HEK293 (cell line): ENCODE data around the gene GDPD5.

Experiments
- CTCF ChIA-PET: fragments of 350-600 bp; formaldehyde crosslinking; extraction: SDS; loops from one replicate; lab custom pipeline; 2021; ENCODE audit warnings: antibody characterized with exemption; lab: Yijun Ruan, JAX
- POLR2A ChIA-PET: fragments of 300-600 bp; formaldehyde crosslinking; extraction: SDS; loops from one replicate; lab custom pipeline; 2020; ENCODE audit warnings: antibody characterized with exemption, inconsistent platforms; lab: Yijun Ruan, JAX
- H3K27ac ChIP-seq: fragments of 200-500 bp; sonication (Bioruptor generic); 2 replicates; pipeline ENCODE4 v1.5.1; 2014; ENCODE audit warnings: low read depth, low read length, control low read depth, inconsistent platforms; ENCODE audit errors: extremely low read depth
- H3K36me3 ChIP-seq, 2 experiments: fragments of 200-500 bp in 1 of 2; sonication (Bioruptor generic) in 1 of 2; 1 replicate in 1 of 2; 2 replicates in 1 of 2; pipeline ENCODE4 v1.5.1; 2014 to 2017; ENCODE audit warnings: inconsistent platforms in 2 of 2, low read length in 2 of 2; ENCODE audit not compliant: control insufficient read depth in 2 of 2, insufficient read depth in 1 of 2
- H3K4me1 ChIP-seq: fragments of 200-500 bp; sonication (Bioruptor generic); 2 replicates; pipeline ENCODE4 v1.5.1; 2014; ENCODE audit warnings: mild to moderate bottlenecking, low read length, inconsistent platforms; ENCODE audit not compliant: control insufficient read depth, insufficient read depth
- H3K4me3 ChIP-seq: 2 replicates; pipeline ENCODE4 v1.5.1; 2011; ENCODE audit warnings: low read depth, mild to moderate bottlenecking, control low read depth, low read length, moderate library complexity
- H3K9me3 ChIP-seq: fragments of 200-500 bp; sonication (Bioruptor generic); 2 replicates; pipeline ENCODE4 v1.5.1; 2014; ENCODE audit warnings: low read depth, low read length, inconsistent platforms; ENCODE audit not compliant: control insufficient read depth, insufficient read depth
- GLI2 ChIP-seq: fragments of 450-650 bp; formaldehyde crosslinking; IDR thresholded peaks from 2 replicates; pipeline ENCODE4; 2017; ENCODE audit warnings: missing biosample characterization, missing genetic modification characterization, low read depth, borderline replicate concordance
- GLIS1 ChIP-seq: fragments of 450-650 bp; formaldehyde crosslinking; IDR thresholded peaks from 2 replicates; pipeline ENCODE4 v1.5.1; 2016; ENCODE audit warnings: missing biosample characterization, missing genetic modification characterization
- INSM2 ChIP-seq: fragments of 450-650 bp; formaldehyde crosslinking; IDR thresholded peaks from 2 replicates; pipeline ENCODE4 v1.5.1; 2016; ENCODE audit warnings: missing biosample characterization, missing genetic modification characterization
- RBAK ChIP-seq: fragments of 450-650 bp; formaldehyde crosslinking; IDR thresholded peaks from 2 replicates; pipeline ENCODE4 v1.5.1; 2016; ENCODE audit warnings: missing biosample characterization, missing genetic modification characterization
- REST ChIP-seq: fragments of 450-650 bp; formaldehyde crosslinking; IDR thresholded peaks from 2 replicates; pipeline ENCODE4 v1.5.1; 2016; ENCODE audit warnings: missing biosample characterization, missing genetic modification characterization
- SP7 ChIP-seq: fragments of 450-650 bp; formaldehyde crosslinking; IDR thresholded peaks from 2 replicates; pipeline ENCODE4 v1.5.1; 2016; ENCODE audit warnings: missing biosample characterization, missing genetic modification characterization
- YY1 ChIP-seq: fragments of 450-650 bp; formaldehyde crosslinking; IDR thresholded peaks from 2 replicates; pipeline ENCODE4 v1.5.1; 2018; ENCODE audit warnings: missing biosample characterization, missing genetic modification characterization
- ZBTB10 ChIP-seq: fragments of 450-650 bp; formaldehyde crosslinking; IDR thresholded peaks from 2 replicates; pipeline ENCODE4 v1.5.1; 2016; ENCODE audit warnings: missing biosample characterization, missing genetic modification characterization
- ZBTB20 ChIP-seq: fragments of 450-650 bp; formaldehyde crosslinking; IDR thresholded peaks from 2 replicates; pipeline ENCODE4 v1.5.1; 2016; ENCODE audit warnings: missing biosample characterization, missing genetic modification characterization
- ZBTB21 ChIP-seq: fragments of 450-650 bp; formaldehyde crosslinking; IDR thresholded peaks from 2 replicates; pipeline ENCODE4 v1.5.1; 2017; ENCODE audit warnings: missing biosample characterization, missing genetic modification characterization
- ZFP69B ChIP-seq: fragments of 450-650 bp; formaldehyde crosslinking; IDR thresholded peaks from 2 replicates; pipeline ENCODE4 v1.5.1; 2016; ENCODE audit warnings: missing biosample characterization, missing genetic modification characterization
- ZNF133 ChIP-seq: fragments of 450-650 bp; formaldehyde crosslinking; IDR thresholded peaks from 2 replicates; pipeline ENCODE4 v1.5.1; 2016; ENCODE audit warnings: missing biosample characterization, missing genetic modification characterization
- ZNF175 ChIP-seq: fragments of 450-650 bp; formaldehyde crosslinking; IDR thresholded peaks from 2 replicates; pipeline ENCODE4 v1.5.1; 2016; ENCODE audit warnings: missing biosample characterization, missing genetic modification characterization
- ZNF202 ChIP-seq: fragments of 450-650 bp; formaldehyde crosslinking; IDR thresholded peaks from 2 replicates; pipeline ENCODE4 v1.5.1; 2016; ENCODE audit warnings: missing biosample characterization, missing genetic modification characterization, borderline replicate concordance
- ZNF24 ChIP-seq: fragments of 450-650 bp; formaldehyde crosslinking; IDR thresholded peaks from 2 replicates; pipeline ENCODE4 v1.5.1; 2016; ENCODE audit warnings: missing biosample characterization, missing genetic modification characterization
- ZNF366 ChIP-seq: fragments of 450-650 bp; formaldehyde crosslinking; conservative IDR thresholded peaks from 2 replicates; pipeline ENCODE4 v1.5.1; 2016; ENCODE audit warnings: missing biosample characterization, missing genetic modification characterization
- ZNF544 ChIP-seq: fragments of 450-650 bp; formaldehyde crosslinking; IDR thresholded peaks from 2 replicates; pipeline ENCODE4 v1.5.0; 2017; ENCODE audit warnings: missing biosample characterization, missing genetic modification characterization
- ZNF701 ChIP-seq: fragments of 450-650 bp; formaldehyde crosslinking; IDR thresholded peaks from 2 replicates; pipeline ENCODE4 v1.5.1; 2016; ENCODE audit warnings: missing biosample characterization, missing genetic modification characterization
- ZSCAN16 ChIP-seq: fragments of 450-650 bp; formaldehyde crosslinking; IDR thresholded peaks from 2 replicates; pipeline ENCODE4 v1.5.1; 2016; ENCODE audit warnings: missing biosample characterization, missing genetic modification characterization
- ZXDB ChIP-seq: fragments of 450-650 bp; formaldehyde crosslinking; IDR thresholded peaks from 2 replicates; pipeline ENCODE4 v1.5.1; 2016; ENCODE audit warnings: missing biosample characterization, missing genetic modification characterization
- TF ChIP-seq, protein P1 (sequence below): fragments of 450-650 bp; formaldehyde crosslinking; IDR thresholded peaks from 2 replicates; pipeline ENCODE4 v1.5.1; 2016; ENCODE audit warnings: missing biosample characterization, missing genetic modification characterization
- TF ChIP-seq, protein P2 (sequence below): fragments of 450-650 bp; formaldehyde crosslinking; IDR thresholded peaks from 2 replicates; pipeline ENCODE4 v1.5.1; 2016; ENCODE audit warnings: missing biosample characterization, missing genetic modification characterization, low read depth
- TF ChIP-seq, protein P3 (sequence below): fragments of 450-650 bp; formaldehyde crosslinking; IDR thresholded peaks from 2 replicates; pipeline ENCODE4 v1.5.1; 2016; ENCODE audit warnings: missing biosample characterization, missing genetic modification characterization

The GDPD5 gene

GRCh38 chr11:75468534-75469340, 57.0 kb downstream of the GDPD5 start (continued):
- TF ChIP-seq ZBTB10 (tag by site-specific recombination) (no peak), ZBTB20 (peak; percentile 71), RBAK (tag by site-specific recombination) (no peak), ZNF544 (no peak), GLIS1 (tag by site-specific recombination) (peak; percentile 34; the same call in 1 of the 2 replicates), ZXDB (no peak), ZBTB21 (tag by site-specific recombination) (peak; percentile 50; the same call in 1 of the 2 replicates), ZNF366 (0 out of 2 replicates have a peak, but pooled peaks have one; percentile 27), SP7 (tag by site-specific recombination) (peak; percentile 93)
- TF ChIP-seq, protein P1, sequence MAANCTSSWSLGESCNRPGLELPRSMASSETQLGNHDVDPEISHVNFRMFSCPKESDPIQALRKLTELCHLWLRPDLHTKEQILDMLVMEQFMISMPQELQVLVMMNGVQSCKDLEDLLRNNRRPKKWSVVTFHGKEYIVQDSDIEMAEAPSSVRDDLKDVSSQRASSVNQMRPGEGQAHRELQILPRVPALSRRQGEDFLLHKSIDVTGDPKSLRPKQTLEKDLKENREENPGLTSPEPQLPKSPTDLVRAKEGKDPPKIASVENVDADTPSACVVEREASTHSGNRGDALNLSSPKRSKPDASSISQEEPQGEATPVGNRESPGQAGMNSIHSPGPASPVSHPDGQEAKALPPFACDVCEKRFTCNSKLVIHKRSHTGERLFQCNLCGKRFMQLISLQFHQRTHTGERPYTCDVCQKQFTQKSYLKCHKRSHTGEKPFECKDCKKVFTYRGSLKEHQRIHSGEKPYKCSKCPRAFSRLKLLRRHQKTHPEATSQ (tag by site-specific recombination) = no peak

DNA sequence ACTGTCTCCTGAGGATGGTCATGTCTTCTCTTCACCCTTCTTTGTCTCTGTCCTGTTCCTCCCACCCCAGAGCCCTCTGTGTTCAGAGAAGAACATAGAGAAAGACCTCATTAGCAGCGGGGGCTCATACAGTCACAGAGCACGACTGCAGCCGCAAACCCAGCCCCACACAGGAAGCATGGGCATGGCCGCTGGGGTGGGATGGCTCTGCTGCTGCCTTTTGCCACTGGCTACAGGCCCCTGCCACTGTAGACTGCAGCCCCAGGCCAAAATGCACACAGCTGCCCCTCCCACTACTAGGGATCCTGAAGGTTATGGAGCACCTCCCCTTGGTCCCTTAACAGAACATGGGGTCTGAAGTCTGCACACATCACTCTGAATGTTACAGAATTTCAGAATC, 57.9 kb downstream of the GDPD5 start:
- no peak overlapping the region for H3K4me3 ChIP-seq
- POLR2A ChIA-PET = interaction anchor here (1.0 to 1.3 kb wide), 3 partner anchors 9 to 59 kb away, joined by 3 to 5 read pairs (median 4); no protein-coding TSS in a partner anchor
- no peaks in the 10 kb centered on the region for H3K36me3 ChIP-seq
- CTCF ChIA-PET = interaction anchor here (0.7 to 2.3 kb wide), 6 partner anchors 16 to 188 kb away, joined by 3 to 11 read pairs (median 6); no protein-coding TSS in a partner anchor
- H3K4me1 ChIP-seq = no peaks in the 10 kb centered on the region
- no peak overlapping the region for H3K27ac ChIP-seq
- no peaks in the 10 kb centered on the region for H3K9me3 ChIP-seq
- TF ChIP-seq GLI2 (no peak), ZSCAN16 (tag by site-specific recombination) (no peak), ZNF202 (tag by site-specific recombination) (no peak), YY1 (tag by site-specific recombination) (no peak), ZNF175 (tag by site-specific recombination) (no peak), ZNF366 (no peak), ZNF24 (no peak), REST (tag by site-specific recombination) (no peak), INSM2 (tag by site-specific recombination) (no peak), ZNF701 (tag by site-specific recombination) (no peak), ZNF133 (tag by site-specific recombination) (no peak), ZFP69B (tag by site-specific recombination) (no peak)
- TF ChIP-seq, protein P2, sequence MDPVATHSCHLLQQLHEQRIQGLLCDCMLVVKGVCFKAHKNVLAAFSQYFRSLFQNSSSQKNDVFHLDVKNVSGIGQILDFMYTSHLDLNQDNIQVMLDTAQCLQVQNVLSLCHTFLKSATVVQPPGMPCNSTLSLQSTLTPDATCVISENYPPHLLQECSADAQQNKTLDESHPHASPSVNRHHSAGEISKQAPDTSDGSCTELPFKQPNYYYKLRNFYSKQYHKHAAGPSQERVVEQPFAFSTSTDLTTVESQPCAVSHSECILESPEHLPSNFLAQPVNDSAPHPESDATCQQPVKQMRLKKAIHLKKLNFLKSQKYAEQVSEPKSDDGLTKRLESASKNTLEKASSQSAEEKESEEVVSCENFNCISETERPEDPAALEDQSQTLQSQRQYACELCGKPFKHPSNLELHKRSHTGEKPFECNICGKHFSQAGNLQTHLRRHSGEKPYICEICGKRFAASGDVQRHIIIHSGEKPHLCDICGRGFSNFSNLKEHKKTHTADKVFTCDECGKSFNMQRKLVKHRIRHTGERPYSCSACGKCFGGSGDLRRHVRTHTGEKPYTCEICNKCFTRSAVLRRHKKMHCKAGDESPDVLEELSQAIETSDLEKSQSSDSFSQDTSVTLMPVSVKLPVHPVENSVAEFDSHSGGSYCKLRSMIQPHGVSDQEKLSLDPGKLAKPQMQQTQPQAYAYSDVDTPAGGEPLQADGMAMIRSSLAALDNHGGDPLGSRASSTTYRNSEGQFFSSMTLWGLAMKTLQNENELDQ (tag by site-specific recombination) = no peak
- TF ChIP-seq, protein P3, sequence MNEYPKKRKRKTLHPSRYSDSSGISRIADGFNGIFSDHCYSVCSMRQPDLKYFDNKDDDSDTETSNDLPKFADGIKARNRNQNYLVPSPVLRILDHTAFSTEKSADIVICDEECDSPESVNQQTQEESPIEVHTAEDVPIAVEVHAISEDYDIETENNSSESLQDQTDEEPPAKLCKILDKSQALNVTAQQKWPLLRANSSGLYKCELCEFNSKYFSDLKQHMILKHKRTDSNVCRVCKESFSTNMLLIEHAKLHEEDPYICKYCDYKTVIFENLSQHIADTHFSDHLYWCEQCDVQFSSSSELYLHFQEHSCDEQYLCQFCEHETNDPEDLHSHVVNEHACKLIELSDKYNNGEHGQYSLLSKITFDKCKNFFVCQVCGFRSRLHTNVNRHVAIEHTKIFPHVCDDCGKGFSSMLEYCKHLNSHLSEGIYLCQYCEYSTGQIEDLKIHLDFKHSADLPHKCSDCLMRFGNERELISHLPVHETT = no peak
